SIG-M5 treated with dmso at 0.1 percent for 504 hours (cell line): ENCODE results near the gene CCNYL1.
A peak's percentile ranks its signal among the peaks of the same experiment; 100 is the strongest.
"Not testable (repeated sequence)": the region's sequence is repeated elsewhere in the genome, so short reads cannot be mapped to it uniquely, and the experiment has no call there.

Experiments
- DNase-seq: peaks from one replicate; lab custom pipeline; 2025; ENCODE audit not compliant: unreplicated experiment; lab: John Stamatoyannopoulos, UW

Gene CCNYL1

DNA sequence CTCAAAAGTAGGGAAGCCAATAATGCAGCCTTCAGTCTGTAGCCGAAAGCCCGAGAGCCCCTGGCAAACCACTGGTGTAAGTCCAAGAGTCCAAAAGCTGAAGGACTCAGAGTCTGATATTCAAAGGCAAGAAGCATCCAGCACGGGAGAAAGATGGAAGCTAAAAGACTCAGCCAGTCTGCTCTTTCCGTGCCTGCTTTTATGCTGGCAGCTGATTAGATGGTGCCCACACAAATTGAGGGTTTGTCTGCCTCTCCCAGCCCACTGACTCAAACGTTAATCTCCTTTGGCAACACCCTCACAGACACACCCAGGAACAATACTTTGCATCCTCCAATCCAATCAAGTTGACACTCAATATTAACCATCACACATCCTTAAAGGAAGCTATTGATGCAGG lies 14.5 kb upstream of the CCNYL1 start:
- not testable (repeated sequence) for DNase-seq

GRCh38 chr2:207697411-207697810 lies 14.0 kb upstream of the CCNYL1 start:
- no peak for DNase-seq

DNA sequence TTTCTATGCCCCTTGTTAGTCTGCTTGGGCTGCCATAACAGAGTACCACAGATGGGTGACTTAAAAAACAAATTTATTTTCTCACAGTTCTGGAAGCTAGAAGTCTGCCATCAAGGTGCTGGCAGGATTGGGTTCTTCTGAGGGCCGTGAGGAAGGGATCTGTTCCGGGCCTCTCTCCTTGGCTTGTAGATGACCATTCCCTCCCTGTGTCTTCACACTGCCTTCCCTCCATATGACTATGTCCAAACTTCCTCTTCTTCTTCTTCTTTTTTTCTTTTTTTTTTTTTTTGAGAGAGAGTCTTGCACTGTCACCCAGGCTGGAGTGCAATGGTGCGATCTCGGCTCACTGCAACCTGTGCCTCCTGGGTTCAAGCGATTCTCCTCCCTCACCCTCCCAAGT lies 13.1 kb upstream of the CCNYL1 start:
- peak; percentile 45 for DNase-seq

GRCh38 chr2:207704078-207704477 lies 7.4 kb upstream of the CCNYL1 start:
- no peak for DNase-seq

GRCh38 chr2:207704671-207705070 lies 6.8 kb upstream of the CCNYL1 start:
- no peak for DNase-seq

- DNase-seq = no peak
These were observed 4.2 kb upstream of the CCNYL1 start for GRCh38 chr2:207706936-207707860.

- peak; percentile 50 for DNase-seq
These were observed 500 bp downstream of the CCNYL1 start for GRCh38 chr2:207711750-207712530.

GRCh38 chr2:207716056-207716455 lies 4.6 kb downstream of the CCNYL1 start:
- no peak for DNase-seq

GRCh38 chr2:207718521-207718920 lies 7.1 kb downstream of the CCNYL1 start:
- DNase-seq = no peak

DNA sequence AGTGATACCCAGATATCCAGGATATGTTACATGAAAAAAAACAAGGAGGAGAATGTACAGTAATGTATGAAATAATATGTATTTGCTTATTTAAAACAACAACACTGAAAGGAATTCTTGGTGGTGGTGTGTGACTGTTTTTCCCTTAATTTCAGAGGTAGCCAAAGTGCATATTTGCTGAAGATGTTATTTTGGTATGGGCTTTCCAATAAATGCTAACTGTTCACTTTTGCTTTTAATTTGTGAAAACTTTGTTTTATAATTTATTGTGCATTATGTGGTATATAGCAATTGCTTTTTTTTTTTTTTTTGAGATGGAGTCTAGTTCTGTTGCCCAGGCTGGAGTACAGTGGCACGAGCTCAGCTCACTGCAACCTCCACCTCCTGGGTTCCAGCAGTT lies 7.6 kb downstream of the CCNYL1 start:
- DNase-seq = no peak

- not testable (repeated sequence) for DNase-seq
These were observed 8.2 kb downstream of the CCNYL1 start for GRCh38 chr2:207719655-207720054.

- peak; percentile 13 for DNase-seq
These were observed 9.2 kb downstream of the CCNYL1 start for GRCh38 chr2:207720517-207721187.

GRCh38 chr2:207722773-207723424 lies 11.5 kb downstream of the CCNYL1 start:
- DNase-seq = no peak

DNA sequence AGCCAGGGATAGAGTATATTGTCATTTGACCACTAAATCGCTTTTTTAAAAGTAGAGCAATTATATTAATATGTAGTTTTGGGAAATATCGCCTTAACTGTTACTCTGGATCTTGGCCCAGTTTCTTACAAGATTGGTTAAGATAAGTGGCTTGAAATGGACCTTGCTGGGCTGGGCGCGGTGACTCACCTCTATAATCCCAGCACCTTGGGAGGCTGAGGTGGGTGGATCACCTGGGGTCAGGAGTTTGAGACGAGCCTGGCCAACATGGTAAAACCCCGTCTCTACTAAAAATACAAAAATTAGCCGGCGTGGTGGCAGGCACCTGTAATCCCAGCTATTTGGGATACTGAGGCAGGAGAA lies 12.0 kb downstream of the CCNYL1 start:
- DNase-seq = not testable (repeated sequence)

GRCh38 chr2:207724113-207724512 lies 12.7 kb downstream of the CCNYL1 start:
- DNase-seq = no peak

GRCh38 chr2:207725873-207726578 lies 14.6 kb downstream of the CCNYL1 start:
- DNase-seq = no peak

DNA sequence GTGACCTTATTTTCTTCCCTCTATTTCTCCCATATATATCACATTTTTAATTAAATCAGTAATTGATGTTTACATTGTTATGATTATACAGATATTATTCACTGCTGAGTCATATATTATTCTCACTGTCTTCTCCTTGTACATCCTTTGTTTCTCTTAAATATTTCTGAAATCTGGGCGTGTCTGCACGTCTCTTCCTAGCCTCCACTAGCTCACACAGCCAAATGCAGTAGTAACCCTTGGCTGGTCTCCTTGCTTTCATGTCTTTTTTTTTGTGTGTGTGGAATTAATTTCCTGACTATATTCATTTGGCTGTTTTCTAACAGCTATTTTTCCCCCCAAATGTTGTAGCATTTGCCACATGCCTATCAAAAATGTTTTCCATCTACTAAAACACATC lies 15.8 kb downstream of the CCNYL1 start:
- DNase-seq = no peak

- no peak for DNase-seq
These were observed 18.1 kb downstream of the CCNYL1 start for GRCh38 chr2:207729465-207729998.

DNA sequence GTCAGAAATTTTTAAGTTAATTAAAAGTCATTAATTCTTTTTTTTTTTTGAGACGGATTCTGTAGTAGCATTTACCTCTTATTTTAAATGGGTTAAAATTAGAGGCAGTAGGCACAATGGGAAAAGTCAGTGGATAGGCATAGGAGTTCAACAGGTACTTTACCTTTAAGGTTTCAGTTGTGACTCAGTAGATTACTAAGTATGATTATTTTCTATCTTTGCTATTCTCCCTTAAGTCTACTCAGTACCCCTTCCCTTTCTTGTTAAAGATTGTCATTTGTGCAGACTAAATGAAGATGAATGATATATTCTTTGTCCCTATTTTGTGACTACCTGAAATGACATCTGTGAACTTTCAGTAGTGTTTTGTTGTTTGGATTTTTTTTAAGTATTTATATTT lies 19.7 kb downstream of the CCNYL1 start:
- DNase-seq = no peak

- DNase-seq = no peak
These were observed 22.3 kb downstream of the CCNYL1 start for GRCh38 chr2:207733597-207734240.
